WTC11 (cell line): Measurements from ENCODE around the gene NDUFV2. TPM values are rescaled to one million over a fixed set of nuclear protein-coding genes. Genes with fewer than 3 reads are reported as not detected.
A peak's percentile ranks its signal among the peaks of the same experiment; 100 is the strongest.

Experiments
- ATAC-seq: fragments of 200-7000 bp; cut with Tn5 transposase; 2 replicates; pipeline ENCODE4 v1.10.0; 2021; ENCODE audit warnings: mild to moderate bottlenecking, moderate library complexity
- CTCF ChIA-PET: fragments of 300-600 bp; sonication (Branson Sonifier 250); formaldehyde crosslinking; loops from one replicate; lab custom pipeline; 2021; ENCODE audit warnings: antibody characterized with exemption; lab: Charles Lee
- POLR2A ChIA-PET: fragments of 350-600 bp; sonication (Branson Sonifier 250); formaldehyde crosslinking; loops from one replicate; lab custom pipeline; 2021; ENCODE audit warnings: antibody characterized with exemption; lab: Charles Lee
- DNase-seq: peaks from one replicate; pipeline ENCODE4 v3.0.0; 2021; ENCODE audit warnings: low spot score
- H3K27ac Mint-ChIP-seq: 2 replicates; pipeline ENCODE4 v1.8.0; 2021; ENCODE audit warnings: mixed read lengths
- H3K27me3 Mint-ChIP-seq: 2 replicates; pipeline ENCODE4 v1.8.0; 2021; ENCODE audit warnings: low read depth, mild to moderate bottlenecking, moderate library complexity, mixed read lengths
- H3K36me3 Mint-ChIP-seq: 2 replicates; pipeline ENCODE4 v1.8.0; 2021; ENCODE audit warnings: mixed read lengths
- H3K4me1 Mint-ChIP-seq: 2 replicates; pipeline ENCODE4 v1.8.0; 2022; ENCODE audit warnings: mixed read lengths
- H3K4me3 Mint-ChIP-seq: 2 replicates; pipeline ENCODE4 v1.8.0; 2021; ENCODE audit warnings: mild to moderate bottlenecking, moderate library complexity, mixed read lengths
- H3K9me3 Mint-ChIP-seq: 2 replicates; pipeline ENCODE4 v1.8.0; 2021; ENCODE audit warnings: mixed read lengths
- AR ChIP-seq: fragments of 250-450 bp; sonication (Bioruptor Pico); IDR thresholded peaks from 2 replicates; pipeline ENCODE4 v1.9.0; 2021; ENCODE audit warnings: mild to moderate bottlenecking
- ATF1 ChIP-seq: sonication (generic); formaldehyde crosslinking; IDR thresholded peaks from 2 replicates; pipeline ENCODE4 v1.8.1; 2023; ENCODE audit warnings: mild to moderate bottlenecking, moderate library complexity, missing genetic modification reagents
- CREB1 ChIP-seq: sonication (generic); formaldehyde crosslinking; IDR thresholded peaks from 2 replicates; pipeline ENCODE4 v1.8.0; 2023; ENCODE audit warnings: mild to moderate bottlenecking, missing genetic modification reagents
- CREM ChIP-seq: sonication (generic); formaldehyde crosslinking; IDR thresholded peaks from 2 replicates; pipeline ENCODE4 v1.8.1; 2022; ENCODE audit warnings: mild to moderate bottlenecking, missing genetic modification reagents, moderate library complexity
- E2F1 ChIP-seq: sonication (generic); formaldehyde crosslinking; IDR thresholded peaks from 2 replicates; pipeline ENCODE4 v1.8.0; 2022; ENCODE audit warnings: mild to moderate bottlenecking, missing genetic modification reagents
- ELF4 ChIP-seq: sonication (generic); formaldehyde crosslinking; IDR thresholded peaks from 2 replicates; pipeline ENCODE4 v1.8.1; 2022; ENCODE audit warnings: low read depth, mild to moderate bottlenecking, moderate library complexity, missing genetic modification reagents
- EMX1 ChIP-seq: fragments of 250-450 bp; sonication (Bioruptor Pico); IDR thresholded peaks from 2 replicates; pipeline ENCODE4 v1.8.0; 2021; ENCODE audit warnings: mild to moderate bottlenecking
- GRHL2 ChIP-seq: fragments of 250-450 bp; sonication (Bioruptor Pico); IDR thresholded peaks from 2 replicates; pipeline ENCODE4 v1.8.0; 2022; ENCODE audit warnings: mild to moderate bottlenecking, moderate library complexity; ENCODE audit not compliant: insufficient replicate concordance, severe bottlenecking
- JAZF1 ChIP-seq: fragments of 250-450 bp; sonication (Bioruptor Pico); IDR thresholded peaks from 2 replicates; pipeline ENCODE4 v1.9.0; 2021; ENCODE audit warnings: moderate library complexity, mild to moderate bottlenecking, inconsistent platforms
- MAX ChIP-seq: sonication (generic); formaldehyde crosslinking; IDR thresholded peaks from 2 replicates; pipeline ENCODE4 v1.8.0; 2022; ENCODE audit warnings: mild to moderate bottlenecking, missing genetic modification reagents
- MXD4 ChIP-seq: fragments of 250-450 bp; sonication (Bioruptor Pico); IDR thresholded peaks from 2 replicates; pipeline ENCODE4 v1.8.0; 2021; ENCODE audit warnings: mild to moderate bottlenecking, moderate library complexity, borderline replicate concordance
- MYBL2 ChIP-seq: sonication (generic); formaldehyde crosslinking; IDR thresholded peaks from 2 replicates; pipeline ENCODE4 v1.8.1; 2023; ENCODE audit warnings: mild to moderate bottlenecking, moderate library complexity, missing genetic modification reagents
- NFATC4 ChIP-seq: fragments of 250-450 bp; sonication (Bioruptor Pico); IDR thresholded peaks from 2 replicates; pipeline ENCODE4 v1.9.0; 2021; ENCODE audit warnings: mild to moderate bottlenecking
- NFE2L1 ChIP-seq: sonication (generic); formaldehyde crosslinking; IDR thresholded peaks from 2 replicates; pipeline ENCODE4 v1.8.1; 2023; ENCODE audit warnings: missing genetic modification reagents
- NFYB ChIP-seq: sonication (generic); formaldehyde crosslinking; conservative IDR thresholded peaks from 2 replicates; pipeline ENCODE4 v1.8.0; 2022; ENCODE audit warnings: low read depth, missing genetic modification reagents
- PRRX2 ChIP-seq: fragments of 250-450 bp; sonication (Bioruptor Pico); IDR thresholded peaks from 2 replicates; pipeline ENCODE4 v1.8.0; 2021; ENCODE audit warnings: mild to moderate bottlenecking
- RELA ChIP-seq: sonication (generic); formaldehyde crosslinking; IDR thresholded peaks from 2 replicates; pipeline ENCODE4 v1.8.1; 2022; ENCODE audit warnings: missing genetic modification reagents, mild to moderate bottlenecking, borderline replicate concordance
- SMAD3 ChIP-seq: sonication (generic); formaldehyde crosslinking; IDR thresholded peaks from 2 replicates; pipeline ENCODE4 v1.8.0; 2022; ENCODE audit warnings: missing genetic modification reagents, mild to moderate bottlenecking, borderline replicate concordance
- TEAD1 ChIP-seq: sonication (generic); formaldehyde crosslinking; IDR thresholded peaks from 2 replicates; pipeline ENCODE4 v1.8.0; 2022; ENCODE audit warnings: mild to moderate bottlenecking, missing genetic modification reagents
- ZBTB21 ChIP-seq: sonication (generic); formaldehyde crosslinking; IDR thresholded peaks from 2 replicates; pipeline ENCODE4 v1.8.1; 2023; ENCODE audit warnings: mild to moderate bottlenecking, missing genetic modification reagents, borderline replicate concordance
- total RNA-seq: library from RNA; stranded (reverse); gene quantifications from 3 replicates; pipeline ENCODE4 v1.2.3, GENCODE V29; 2021
- TF ChIP-seq, protein P1 (sequence below): sonication (generic); formaldehyde crosslinking; IDR thresholded peaks from 2 replicates; pipeline ENCODE4 v1.8.1; 2023; ENCODE audit warnings: mild to moderate bottlenecking, missing genetic modification reagents, moderate library complexity
- TF ChIP-seq, protein P2 (sequence below): sonication (generic); formaldehyde crosslinking; IDR thresholded peaks from 2 replicates; pipeline ENCODE4 v1.8.0; 2022; ENCODE audit warnings: mild to moderate bottlenecking, missing genetic modification reagents
- TF ChIP-seq, protein P3 (sequence below): sonication (generic); formaldehyde crosslinking; IDR thresholded peaks from 2 replicates; pipeline ENCODE4 v1.8.1; 2023; ENCODE audit warnings: mild to moderate bottlenecking, missing genetic modification reagents
- TF ChIP-seq, protein P4 (sequence below): sonication (generic); formaldehyde crosslinking; IDR thresholded peaks from 2 replicates; pipeline ENCODE4 v1.8.0; 2023; ENCODE audit warnings: missing genetic modification reagents

NDUFV2 gene
- total RNA-seq, 1 experiment from 2014 or later = 192 TPM

DNA sequence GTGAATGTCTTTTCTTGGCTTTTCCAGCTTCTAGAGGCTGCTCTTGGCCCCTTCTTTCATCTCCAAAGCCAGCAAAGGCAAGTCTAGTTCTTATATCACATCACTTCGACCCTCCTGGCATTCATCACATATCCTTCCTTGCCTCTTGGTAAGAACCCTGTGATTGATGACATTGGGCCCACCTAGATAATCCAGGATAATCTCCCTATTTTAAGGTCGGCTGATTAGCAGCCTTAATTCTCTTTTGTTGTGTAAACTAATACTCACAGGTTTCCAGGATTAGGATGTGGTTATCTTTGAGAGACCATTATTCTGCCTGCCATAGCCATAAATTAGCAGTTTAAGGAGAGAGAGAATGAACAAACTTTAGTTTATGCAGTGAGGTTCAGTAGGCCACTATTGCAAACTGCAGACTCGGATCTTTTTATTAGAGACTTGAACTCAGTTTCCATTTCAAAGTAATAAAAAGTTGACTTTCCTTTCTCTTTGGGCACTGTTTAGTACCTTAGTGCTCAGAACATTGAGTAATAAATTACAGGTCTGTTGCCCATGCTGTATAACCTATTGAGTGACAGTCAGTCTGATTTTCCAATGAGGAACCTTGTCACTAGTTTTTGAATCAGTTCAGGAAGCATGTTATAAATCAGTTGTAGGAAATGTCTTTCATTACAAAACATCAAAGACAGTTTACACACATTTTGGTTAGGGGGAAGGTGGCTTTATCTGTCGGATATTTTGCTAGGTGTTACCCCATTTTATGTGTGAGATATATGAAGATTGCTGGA, 4.5 kb downstream of the NDUFV2 start:
- CTCF ChIA-PET = interaction anchor here (1.5 kb wide), 1 partner anchor 34 kb away, joined by 4 read pairs; no protein-coding TSS in a partner anchor
- no peak for DNase-seq
- ATAC-seq = no peak
- no peaks in the 10 kb centered on the region for H3K27me3 Mint-ChIP-seq
- TF ChIP-seq E2F1 (CRISPR knock-in tag) = no peak
- TF ChIP-seq, all 79 proteins: peak for 0
- peaks cover 68% of the 10 kb centered on the region for H3K4me1 Mint-ChIP-seq
- peak overlapping the region; percentile 51; the same call in 1 of the 2 replicates for H3K27ac Mint-ChIP-seq
- H3K4me3 Mint-ChIP-seq = peak overlapping the region; percentile 90
- POLR2A ChIA-PET = no interaction called here
- H3K36me3 Mint-ChIP-seq = peaks cover under 1% of the 10 kb centered on the region; the same call in 1 of the 2 replicates
- no peaks in the 10 kb centered on the region for H3K9me3 Mint-ChIP-seq

DNA sequence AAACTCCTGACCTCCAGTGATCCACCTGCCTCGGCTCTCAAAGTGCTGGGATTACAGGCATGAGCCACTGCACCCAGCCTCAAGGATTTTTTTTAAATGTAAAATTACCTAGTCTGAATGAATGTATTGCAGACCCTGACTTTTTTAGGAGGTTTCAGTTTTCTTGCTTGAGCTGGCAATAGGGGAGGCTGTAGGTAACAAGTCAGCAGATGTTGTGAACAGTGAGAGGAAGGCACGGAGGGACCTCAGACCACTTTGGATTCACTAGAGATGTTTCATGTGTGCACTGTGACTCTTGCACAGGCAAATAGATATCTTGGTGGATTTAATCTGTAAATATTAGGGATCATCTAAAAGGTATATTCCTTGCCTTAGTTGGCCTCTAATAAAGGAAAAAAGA, 6.4 kb downstream of the NDUFV2 start:
- peaks cover 73% of the 10 kb centered on the region for H3K4me1 Mint-ChIP-seq
- CTCF ChIA-PET = interaction anchor here (1.2 to 1.5 kb wide), 2 partner anchors 37 to 412 kb away, joined by 3 read pairs; no protein-coding TSS in a partner anchor

GRCh38 chr18:9109523-9109922, 7.0 kb downstream of the NDUFV2 start:
- CTCF ChIA-PET = interaction anchor here (1.2 to 1.5 kb wide), 2 partner anchors 38 to 413 kb away, joined by 3 read pairs; no protein-coding TSS in a partner anchor
- H3K27ac Mint-ChIP-seq = peak overlapping the region; percentile 86
- TF ChIP-seq, protein P1, sequence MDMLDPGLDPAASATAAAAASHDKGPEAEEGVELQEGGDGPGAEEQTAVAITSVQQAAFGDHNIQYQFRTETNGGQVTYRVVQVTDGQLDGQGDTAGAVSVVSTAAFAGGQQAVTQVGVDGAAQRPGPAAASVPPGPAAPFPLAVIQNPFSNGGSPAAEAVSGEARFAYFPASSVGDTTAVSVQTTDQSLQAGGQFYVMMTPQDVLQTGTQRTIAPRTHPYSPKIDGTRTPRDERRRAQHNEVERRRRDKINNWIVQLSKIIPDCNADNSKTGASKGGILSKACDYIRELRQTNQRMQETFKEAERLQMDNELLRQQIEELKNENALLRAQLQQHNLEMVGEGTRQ (CRISPR knock-in tag) = no peak
- TF ChIP-seq CREM (CRISPR knock-in tag) (no peak), MAX (no peak), CREB1 (CRISPR knock-in tag) (no peak), TEAD1 (CRISPR knock-in tag) (no peak), AR (CRISPR knock-in tag) (no peak), PRRX2 (no peak), NFYB (no peak), EMX1 (CRISPR knock-in tag) (no peak), RELA (CRISPR knock-in tag) (no peak), NFATC4 (CRISPR knock-in tag) (no peak), ELF4 (no peak), NFE2L1 (CRISPR knock-in tag) (no peak), GRHL2 (CRISPR knock-in tag) (no peak), ATF1 (CRISPR knock-in tag) (no peak)
- TF ChIP-seq, protein P2, sequence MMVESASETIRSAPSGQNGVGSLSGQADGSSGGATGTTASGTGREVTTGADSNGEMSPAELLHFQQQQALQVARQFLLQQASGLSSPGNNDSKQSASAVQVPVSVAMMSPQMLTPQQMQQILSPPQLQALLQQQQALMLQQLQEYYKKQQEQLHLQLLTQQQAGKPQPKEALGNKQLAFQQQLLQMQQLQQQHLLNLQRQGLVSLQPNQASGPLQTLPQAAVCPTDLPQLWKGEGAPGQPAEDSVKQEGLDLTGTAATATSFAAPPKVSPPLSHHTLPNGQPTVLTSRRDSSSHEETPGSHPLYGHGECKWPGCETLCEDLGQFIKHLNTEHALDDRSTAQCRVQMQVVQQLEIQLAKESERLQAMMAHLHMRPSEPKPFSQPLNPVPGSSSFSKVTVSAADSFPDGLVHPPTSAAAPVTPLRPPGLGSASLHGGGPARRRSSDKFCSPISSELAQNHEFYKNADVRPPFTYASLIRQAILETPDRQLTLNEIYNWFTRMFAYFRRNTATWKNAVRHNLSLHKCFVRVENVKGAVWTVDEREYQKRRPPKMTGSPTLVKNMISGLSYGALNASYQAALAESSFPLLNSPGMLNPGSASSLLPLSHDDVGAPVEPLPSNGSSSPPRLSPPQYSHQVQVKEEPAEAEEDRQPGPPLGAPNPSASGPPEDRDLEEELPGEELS (CRISPR knock-in tag) = no peak
- TF ChIP-seq, protein P3, sequence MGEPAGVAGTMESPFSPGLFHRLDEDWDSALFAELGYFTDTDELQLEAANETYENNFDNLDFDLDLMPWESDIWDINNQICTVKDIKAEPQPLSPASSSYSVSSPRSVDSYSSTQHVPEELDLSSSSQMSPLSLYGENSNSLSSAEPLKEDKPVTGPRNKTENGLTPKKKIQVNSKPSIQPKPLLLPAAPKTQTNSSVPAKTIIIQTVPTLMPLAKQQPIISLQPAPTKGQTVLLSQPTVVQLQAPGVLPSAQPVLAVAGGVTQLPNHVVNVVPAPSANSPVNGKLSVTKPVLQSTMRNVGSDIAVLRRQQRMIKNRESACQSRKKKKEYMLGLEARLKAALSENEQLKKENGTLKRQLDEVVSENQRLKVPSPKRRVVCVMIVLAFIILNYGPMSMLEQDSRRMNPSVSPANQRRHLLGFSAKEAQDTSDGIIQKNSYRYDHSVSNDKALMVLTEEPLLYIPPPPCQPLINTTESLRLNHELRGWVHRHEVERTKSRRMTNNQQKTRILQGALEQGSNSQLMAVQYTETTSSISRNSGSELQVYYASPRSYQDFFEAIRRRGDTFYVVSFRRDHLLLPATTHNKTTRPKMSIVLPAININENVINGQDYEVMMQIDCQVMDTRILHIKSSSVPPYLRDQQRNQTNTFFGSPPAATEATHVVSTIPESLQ (CRISPR knock-in tag) = no peak

More for the DNA sequence above, 6.4 kb downstream of the NDUFV2 start:
- DNase-seq = no peak
- Mint-ChIP-seq H3K36me3 (peaks cover 7% of the 10 kb centered on the region), H3K27ac (peak overlapping the region; percentile 86), H3K4me3 (peak overlapping the region; percentile 26; the same call in 1 of the 2 replicates), H3K9me3 (no peaks in the 10 kb centered on the region), H3K27me3 (no peaks in the 10 kb centered on the region)
- POLR2A ChIA-PET = interaction anchor here (0.5 kb wide), 1 partner anchor 16 kb away, joined by 3 read pairs; no protein-coding TSS in a partner anchor
- ATAC-seq = no peak
- TF ChIP-seq, protein P4, sequence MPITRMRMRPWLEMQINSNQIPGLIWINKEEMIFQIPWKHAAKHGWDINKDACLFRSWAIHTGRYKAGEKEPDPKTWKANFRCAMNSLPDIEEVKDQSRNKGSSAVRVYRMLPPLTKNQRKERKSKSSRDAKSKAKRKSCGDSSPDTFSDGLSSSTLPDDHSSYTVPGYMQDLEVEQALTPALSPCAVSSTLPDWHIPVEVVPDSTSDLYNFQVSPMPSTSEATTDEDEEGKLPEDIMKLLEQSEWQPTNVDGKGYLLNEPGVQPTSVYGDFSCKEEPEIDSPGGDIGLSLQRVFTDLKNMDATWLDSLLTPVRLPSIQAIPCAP (CRISPR knock-in tag) = no peak
- TF ChIP-seq MYBL2 (CRISPR knock-in tag) (no peak), SMAD3 (CRISPR knock-in tag) (no peak), JAZF1 (CRISPR knock-in tag) (no peak), ZBTB21 (CRISPR knock-in tag) (no peak), MXD4 (CRISPR knock-in tag) (no peak)

More at GRCh38 chr18:9109523-9109922, 7.0 kb downstream of the NDUFV2 start:
- no peak for DNase-seq
- POLR2A ChIA-PET = no interaction called here
- no peaks in the 10 kb centered on the region for H3K27me3 Mint-ChIP-seq
- peaks cover 67% of the 10 kb centered on the region for H3K4me1 Mint-ChIP-seq
- H3K4me3 Mint-ChIP-seq = peak overlapping the region; percentile 26; the same call in 1 of the 2 replicates
- ATAC-seq = peak; percentile 27; the same call in 1 of the 2 replicates
- no peaks in the 10 kb centered on the region for H3K9me3 Mint-ChIP-seq
- H3K36me3 Mint-ChIP-seq = peaks cover 7% of the 10 kb centered on the region
